Measurements from ENCODE around the gene FRMD4A.
"Not testable (repeated sequence)": the region's sequence is repeated elsewhere in the genome, so short reads cannot be mapped to it uniquely, and the experiment has no call there.

Gene FRMD4A

GRCh38 chr10:14235566-14236195, 95.0 kb downstream of the FRMD4A start:
- no peak for DNase-seq

GRCh38 chr10:14233566-14233965, 97.2 kb downstream of the FRMD4A start:
- no peak for DNase-seq

DNA sequence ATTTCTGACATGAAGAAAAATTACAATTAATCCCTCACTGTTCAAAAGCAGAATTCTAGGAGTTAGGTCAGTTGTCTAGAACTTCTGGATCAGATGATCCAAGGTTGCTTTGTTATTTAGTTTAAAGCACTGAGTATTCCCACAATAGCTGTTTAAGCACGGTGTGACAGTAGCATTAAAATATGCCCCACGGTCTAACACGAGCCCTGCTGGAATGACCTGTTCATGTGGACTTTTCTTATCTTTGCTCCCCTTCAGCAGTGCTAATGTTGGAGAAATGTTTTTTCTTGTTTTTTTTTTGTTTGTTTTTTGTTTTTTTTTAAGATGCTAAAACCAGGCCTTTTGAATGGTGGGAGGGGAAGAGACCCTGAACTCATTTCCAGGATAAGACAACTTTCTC, 101.9 kb downstream of the FRMD4A start:
- not testable (repeated sequence) for DNase-seq

DNA sequence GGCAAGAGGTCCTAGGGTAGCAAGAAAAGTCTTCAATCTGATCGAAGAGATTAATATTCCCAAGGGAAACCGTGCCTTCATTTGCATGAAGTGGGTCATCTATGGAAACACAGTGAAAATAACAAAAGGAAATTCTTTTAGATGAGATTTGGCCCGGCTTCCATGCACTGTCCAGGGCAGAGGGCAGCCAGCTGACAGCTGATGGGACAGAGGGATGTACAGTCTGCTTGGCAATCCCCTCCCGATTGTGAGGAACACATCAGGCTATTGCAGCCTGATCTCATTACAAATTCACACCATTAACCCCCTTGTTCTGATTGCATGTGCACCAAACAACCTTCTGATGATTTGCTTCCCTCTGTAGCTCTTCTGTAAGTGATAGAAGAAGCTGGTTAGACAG, 105.3 kb downstream of the FRMD4A start:
- no peak for DNase-seq

- no peak for DNase-seq
These were observed 110.7 kb downstream of the FRMD4A start for GRCh38 chr10:14220026-14220425.

DNA sequence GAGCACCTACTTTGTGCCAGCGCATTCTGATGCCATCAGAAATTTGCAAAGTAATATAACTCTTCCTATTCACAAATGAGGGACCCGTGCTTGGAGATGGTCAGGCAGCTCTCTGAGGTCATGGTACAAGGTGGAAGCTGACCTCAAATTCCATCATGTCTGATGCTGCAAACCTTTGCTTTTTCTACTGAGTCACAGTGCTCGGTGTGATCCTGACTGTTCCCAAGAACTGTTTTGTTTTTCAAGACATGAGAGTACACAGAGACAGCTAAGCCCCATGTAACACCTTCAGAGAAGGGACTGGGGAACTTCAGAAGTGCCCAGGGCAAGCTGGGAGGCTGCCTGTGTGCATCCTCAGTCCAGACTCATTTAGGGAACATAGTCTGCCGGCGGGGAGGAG, 111.3 kb downstream of the FRMD4A start:
- DNase-seq = no peak

GRCh38 chr10:14215641-14216040, 115.1 kb downstream of the FRMD4A start:
- DNase-seq = no peak

GRCh38 chr10:14213703-14214102, 117.0 kb downstream of the FRMD4A start:
- DNase-seq = not testable (repeated sequence)

DNA sequence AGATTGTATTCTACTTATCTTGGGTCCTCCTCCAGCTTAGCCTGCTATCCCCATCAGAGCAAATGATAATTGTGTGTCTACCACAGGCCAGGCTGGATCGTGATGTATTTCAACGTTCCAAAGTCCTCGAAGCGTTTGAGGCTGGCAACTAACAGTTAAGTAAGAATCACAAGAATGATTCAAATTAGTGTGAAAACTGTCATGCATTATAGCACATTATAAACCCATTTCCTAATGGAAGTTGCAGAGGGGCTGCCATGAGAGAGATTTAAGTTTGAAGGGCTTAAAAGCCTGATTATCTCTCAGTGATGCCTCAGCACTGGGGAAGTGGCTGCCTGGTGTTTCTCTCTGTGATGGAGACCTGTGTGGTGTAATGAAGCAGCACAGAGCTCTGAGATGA, 119.1 kb downstream of the FRMD4A start:
- DNase-seq = no peak

- DNase-seq = no peak
These were observed 122.5 kb downstream of the FRMD4A start for GRCh38 chr10:14208231-14208630.

- no peak for DNase-seq
These were observed 125.5 kb downstream of the FRMD4A start for GRCh38 chr10:14205233-14205632.

GRCh38 chr10:14200698-14201544, 129.8 kb downstream of the FRMD4A start:
- DNase-seq = peak in 1 of 2 experiments; percentile 20

DNA sequence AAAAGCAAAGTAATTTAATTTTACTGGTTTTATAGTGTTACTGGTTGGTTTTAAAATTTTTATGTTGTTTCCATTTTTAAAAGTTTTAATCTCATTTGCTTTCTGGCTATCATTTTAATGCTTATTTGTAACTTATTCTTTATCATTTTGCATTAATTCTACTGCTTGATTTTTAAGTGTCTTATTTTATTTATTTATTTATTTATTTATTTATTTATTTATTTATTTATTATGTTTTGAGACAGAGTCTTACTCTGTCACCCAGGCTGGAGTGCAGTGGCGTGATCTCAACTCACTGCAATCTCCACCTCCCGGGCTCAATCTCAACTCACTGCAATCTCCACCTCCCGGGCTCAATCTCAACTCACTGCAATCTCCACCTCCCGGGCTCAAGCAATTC, 131.6 kb downstream of the FRMD4A start:
- DNase-seq = not testable (repeated sequence)

DNA sequence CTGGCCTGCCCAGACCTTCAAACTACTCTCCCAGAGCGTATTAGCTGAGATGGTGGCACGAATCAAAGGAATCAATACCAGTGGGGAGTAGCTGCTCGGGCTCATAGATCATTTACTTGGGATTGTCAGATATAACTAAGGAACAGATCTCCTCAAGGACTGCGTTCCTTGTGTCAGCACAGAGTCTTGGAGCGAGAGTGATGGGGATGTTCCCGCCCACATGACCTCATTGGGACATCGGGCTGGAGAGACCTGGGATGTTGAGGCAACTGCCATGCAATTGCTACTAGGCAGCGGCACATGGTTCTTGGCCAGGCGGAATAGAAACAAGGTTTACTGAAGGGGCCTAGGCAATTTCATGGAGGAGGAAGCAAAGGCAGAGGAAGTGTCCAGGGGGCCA, 132.6 kb downstream of the FRMD4A start:
- no peak for DNase-seq

DNA sequence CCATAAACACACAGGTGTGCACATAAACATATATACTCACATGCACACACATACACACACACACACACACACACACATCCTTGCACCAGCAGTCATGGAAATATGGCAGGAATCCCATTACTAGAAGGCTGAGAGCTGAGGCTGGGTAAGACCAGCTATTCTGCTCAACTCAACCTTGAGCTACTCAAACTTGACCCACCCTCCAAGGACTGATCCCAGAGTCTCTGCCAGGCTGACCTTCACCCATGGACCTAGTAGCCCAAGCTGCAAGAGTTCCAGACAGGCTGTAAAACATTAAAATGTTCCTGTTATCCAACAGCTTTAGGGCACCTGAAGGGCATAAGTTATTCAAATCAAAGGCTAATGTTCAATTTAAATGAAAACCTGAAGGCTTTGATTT, 134.6 kb downstream of the FRMD4A start:
- no peak for DNase-seq

DNA sequence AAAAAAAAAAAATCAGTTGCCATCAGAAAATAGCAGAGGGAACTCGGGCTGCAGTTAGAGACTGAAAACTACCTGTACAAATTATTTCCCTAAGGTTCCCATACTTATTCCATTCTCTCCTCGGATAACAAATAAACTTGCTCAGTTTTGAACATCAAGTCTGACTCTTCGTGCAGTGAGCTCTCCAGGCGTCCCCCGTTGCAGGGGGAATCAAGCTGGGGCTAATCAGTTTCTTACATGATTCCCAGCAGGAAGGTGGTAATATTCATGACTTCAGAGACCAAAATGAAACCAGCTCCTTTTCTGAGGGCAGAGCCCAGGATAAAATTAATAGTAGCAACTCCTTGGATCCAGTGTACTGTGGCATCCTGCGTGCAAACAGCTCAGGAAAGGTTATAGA, 135.3 kb downstream of the FRMD4A start:
- no peak for DNase-seq

DNA sequence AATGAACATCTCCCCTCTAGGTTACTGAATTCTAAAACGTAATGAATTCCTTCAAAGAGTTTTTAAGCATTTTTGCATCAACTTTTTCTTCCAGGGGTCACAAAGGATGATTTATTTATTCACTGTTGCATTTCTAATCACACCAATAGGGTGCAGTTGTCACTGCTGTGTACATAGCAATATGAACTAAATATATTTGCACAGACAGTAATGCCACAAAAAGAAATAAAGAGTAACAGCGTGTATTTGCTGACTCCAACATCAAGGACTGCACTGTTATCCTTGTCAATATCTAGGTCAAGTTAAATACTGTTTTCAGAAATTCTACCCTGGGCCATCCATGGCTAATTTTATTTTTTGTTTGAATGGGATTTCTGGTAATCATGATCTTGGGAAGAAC, 138.0 kb downstream of the FRMD4A start:
- no peak for DNase-seq

- no peak for DNase-seq
These were observed 138.9 kb downstream of the FRMD4A start for GRCh38 chr10:14191871-14192270.

- no peak for DNase-seq
These were observed 139.3 kb downstream of the FRMD4A start for GRCh38 chr10:14191407-14191806.

GRCh38 chr10:14190702-14191101, 140.0 kb downstream of the FRMD4A start:
- no peak for DNase-seq

- peak in 1 of 2 experiments; percentile 25 for DNase-seq
These were observed 144.5 kb downstream of the FRMD4A start for GRCh38 chr10:14186245-14186644.

- DNase-seq = peak; percentile 80
These were observed 145.2 kb downstream of the FRMD4A start for GRCh38 chr10:14185316-14186045.

DNA sequence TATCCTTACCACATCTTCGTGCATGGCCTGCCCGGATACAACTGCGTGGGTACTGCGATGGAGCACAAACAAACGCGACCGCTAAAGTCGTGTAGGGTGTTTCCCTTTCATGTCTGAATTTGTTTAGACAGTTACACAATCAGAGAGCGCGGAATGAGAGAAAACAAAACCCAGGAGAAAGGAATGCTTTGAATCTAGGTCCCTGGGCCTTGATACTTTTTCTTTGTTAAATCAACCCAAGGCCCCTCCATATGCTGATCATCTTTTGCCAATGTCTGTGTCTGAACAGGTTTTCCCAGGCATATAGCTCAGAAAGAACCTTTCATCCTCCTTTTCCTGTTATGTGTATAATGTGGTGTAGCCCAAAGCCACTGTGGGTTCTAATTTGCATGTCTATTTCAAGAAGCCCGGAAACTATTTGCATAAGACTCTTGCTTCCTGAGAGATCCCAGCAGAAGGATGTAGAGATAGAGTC, 145.8 kb downstream of the FRMD4A start:
- peak; percentile 82 to 86 for DNase-seq

DNA sequence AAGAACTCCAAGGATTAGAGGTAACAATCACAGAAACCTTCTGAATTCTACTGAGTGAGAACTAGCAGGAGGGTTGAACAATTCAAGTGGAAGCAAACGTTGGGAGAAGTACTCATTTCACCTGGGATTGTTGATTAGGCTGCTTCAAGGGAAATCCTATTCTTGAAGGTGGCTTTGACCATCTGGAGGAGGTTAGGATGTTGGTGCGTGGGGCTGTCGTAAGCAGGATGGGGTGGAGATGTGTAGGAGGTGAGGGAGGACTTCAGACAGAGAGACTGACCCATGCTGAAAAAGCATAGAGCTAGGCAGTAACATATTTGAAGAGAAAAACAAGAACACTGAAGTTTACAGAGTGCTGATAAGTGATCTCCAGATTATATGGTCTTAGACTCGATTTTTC, 147.9 kb downstream of the FRMD4A start:
- no peak for DNase-seq

Measured in NCI-H526 (cell line).